ENCODE measurements around the gene OSBPL2.

Gene OSBPL2

DNA sequence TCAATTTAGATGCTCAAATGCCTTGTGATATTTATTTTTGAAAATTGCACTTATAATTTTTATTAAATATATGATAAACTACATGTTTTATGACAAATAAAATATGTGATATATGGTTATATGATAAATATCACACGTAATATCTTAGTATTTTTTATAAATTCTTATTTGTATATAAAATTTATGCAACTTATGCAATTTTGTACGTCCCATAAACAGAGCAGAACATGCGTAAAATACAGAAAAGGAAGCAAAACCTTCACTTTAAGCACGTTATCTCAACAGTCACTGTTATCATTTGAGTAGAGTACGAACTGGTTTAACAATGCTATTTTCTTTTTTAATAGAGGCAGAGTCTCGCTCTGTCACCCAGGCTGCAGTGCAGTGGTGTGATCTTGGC lies 48.8 kb downstream of the OSBPL2 start:
- no peak for DNase-seq

DNA sequence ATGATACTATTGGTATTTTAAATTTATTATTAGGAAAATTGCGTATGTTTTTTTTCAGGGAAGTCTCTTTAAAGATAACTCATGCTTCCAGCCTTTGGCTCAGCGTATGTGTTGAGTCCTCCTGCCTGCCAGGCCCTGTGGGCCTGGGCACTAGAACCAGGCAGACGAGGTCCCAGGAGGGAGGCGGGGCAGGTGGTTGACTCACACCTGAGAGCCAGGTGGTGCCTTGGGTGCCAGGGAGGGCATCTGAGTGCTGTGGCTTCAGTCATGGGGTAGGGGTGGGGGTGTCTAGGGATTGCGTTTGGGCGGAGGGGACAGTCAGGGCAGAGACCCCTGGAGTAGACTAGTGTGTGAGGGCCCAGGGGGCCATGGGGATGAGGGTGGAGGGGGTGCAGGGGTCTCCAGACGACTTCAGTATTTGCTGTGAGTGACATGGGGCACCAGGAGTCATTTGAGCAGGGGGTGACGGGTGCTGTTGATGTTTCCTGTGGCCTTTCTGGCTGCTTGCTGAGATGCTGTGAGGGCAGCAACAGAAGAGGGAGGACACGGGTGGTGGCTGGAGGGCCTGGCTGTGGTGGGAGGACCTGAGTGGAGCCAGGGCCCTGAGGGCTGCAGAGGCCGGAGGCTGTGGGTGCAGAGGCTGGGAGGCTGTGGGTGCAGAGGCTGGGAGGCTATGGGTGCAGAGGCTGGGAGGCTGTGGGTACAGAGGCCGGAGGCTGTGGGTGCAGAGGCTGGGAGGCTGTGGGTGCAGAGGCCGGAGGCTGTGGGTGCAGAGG lies 49.6 kb downstream of the OSBPL2 start:
- DNase-seq: no peak

DNA sequence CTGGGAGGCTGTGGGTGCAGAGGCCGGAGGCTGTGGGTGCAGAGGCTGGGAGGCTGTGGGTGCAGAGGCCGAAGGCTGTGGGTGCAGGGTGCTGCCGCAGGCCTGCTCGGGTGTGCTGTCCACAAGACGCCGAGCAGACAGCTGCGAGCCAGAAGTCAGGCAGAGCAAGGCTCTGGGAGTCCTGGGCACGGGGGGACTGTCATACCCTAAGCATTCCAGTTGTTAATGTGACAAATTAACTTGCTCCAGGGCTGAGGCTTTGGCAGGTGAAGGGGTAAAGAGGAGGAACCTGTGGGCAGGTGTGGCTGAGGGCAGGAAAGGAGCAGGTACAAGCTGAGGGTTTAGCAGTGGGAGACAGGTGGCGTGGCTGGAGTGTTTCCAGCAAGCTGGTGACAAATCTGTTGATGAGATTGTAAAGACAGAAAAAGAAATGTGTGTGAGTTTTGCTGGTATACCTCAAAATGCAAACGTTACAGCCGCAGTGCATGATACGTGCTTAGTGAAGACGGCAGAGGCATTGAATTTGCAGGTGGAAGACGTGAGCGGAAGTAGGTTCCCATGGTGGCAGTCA lies 50.3 kb downstream of the OSBPL2 start:
- DNase-seq: no peak

DNA sequence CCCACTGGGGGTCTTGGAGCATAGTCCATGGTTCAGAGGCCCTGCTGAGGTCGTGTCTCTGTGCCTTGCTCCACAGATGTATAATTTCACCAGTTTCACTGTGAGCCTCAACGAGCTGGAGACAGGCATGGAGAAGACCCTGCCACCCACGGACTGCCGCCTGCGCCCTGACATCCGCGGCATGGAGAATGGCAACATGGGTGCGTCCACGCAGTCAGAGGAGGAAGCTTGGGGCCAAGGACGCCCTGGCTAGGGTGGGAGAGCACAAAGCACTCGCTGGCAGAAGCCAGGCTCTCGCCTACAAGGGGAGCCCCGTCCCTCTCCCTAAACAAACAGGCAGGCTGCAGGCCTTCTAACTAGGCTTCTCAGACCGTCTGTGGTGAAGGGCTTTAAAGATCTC lies 50.8 kb downstream of the OSBPL2 start:
- DNase-seq: no peak

DNA sequence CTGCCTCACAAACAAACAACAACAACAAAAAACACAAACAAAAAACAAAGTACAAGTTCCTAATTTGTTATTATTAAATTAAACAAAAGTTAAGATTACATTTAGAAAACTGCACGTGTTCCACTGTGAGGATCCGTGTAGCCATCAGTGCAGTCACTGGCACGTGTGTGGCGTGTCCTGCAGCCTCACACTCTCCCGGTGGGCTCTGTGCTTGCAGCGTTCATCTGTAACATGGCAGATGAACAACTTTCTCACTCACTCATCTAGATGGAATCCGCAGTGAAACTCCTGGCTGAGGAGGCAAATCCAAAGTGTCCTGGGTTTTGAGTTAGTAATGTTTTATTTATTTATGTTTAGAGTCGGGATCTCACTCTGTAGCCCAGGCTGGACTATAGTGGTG lies 51.6 kb downstream of the OSBPL2 start:
- DNase-seq: no peak

DNA sequence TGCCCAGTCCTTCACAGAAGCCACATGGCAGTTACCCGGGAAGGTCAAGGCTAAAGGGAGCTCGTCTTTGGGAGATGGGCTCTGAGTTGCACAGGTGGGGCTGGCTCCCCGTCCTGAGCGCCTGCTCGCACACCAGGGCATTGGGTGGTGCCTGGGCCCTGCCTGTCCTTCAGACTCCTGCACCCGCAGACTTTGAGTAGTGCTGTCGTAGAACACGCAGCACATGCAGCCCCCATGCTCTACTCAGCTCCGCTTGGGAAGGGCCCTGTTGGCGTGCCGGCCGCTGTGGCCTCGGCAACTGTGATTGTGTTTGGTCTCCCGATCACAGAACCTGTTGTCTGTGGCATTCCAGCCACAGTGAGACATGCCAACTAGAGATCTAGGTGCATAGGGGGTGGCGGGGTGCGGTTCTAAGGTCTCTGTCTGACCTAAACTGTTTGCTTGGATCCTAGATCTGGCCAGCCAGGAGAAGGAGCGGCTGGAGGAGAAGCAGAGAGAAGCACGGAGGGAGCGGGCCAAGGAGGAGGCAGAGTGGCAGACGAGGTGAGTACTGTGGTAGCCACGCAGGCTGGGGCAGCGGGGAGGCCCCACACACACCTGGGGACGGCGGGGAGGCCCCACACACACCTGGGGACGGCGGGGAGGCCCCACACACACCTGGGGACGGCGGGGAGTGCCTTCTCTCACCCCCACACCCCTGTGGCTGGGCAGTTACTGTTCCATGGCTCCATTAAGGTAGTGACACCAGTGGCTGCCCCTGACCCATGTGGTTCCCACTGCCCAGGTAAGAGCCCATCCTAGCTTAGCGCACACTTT lies 53.1 kb downstream of the OSBPL2 start:
- no peak for DNase-seq

DNA sequence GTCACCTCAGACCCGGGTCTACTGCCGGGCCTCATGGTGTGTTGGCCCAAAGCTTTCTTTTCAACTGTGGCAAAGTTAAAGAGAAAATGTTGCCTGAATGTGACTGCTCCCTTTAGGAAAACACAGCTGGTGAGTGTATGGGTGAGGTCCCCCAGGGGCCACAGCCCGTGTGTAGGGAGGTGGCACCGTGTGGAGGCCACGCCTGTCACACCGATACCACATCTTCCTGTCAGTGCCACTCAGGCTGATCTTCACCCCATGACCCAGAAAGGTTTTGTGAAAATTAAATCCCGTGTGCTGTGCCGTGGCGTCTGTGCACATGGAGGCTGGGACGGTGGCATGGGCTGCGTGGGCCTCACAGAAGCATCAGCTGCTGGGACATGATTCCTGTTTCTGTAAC lies 53.8 kb downstream of the OSBPL2 start:
- DNase-seq: no peak

DNA sequence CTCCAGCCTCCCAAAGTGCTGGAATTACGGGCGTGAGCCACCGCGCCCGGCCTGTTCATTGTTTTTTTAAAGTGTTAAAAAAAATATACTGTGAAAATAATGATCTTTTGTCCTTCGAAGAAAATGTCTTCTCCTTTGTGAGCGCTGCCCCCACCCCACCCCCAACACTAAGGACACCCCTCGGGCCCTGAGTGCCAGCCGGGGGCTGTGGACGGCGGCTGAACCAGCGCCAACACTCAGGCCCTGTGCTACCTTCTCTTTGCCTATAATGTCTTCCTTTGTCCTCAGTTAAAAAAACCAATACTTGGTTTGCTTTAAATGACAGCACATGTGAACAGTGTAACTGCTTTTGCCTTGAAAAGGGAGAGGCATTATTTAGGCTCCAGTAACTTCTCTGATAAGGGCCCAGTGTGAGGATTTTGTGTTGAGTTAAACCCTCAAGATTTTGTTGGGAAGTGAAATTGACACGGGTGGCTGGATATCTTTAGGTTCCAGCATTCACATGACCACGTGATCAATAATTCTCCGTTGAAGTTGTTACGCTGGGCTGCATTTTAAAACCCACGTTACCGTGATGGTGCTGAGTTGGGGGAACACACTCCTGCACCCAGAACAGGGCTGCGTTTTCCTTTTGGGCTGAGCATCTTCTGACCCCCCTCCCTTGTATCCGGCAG lies 54.9 kb downstream of the OSBPL2 start:
- no peak for DNase-seq

DNA sequence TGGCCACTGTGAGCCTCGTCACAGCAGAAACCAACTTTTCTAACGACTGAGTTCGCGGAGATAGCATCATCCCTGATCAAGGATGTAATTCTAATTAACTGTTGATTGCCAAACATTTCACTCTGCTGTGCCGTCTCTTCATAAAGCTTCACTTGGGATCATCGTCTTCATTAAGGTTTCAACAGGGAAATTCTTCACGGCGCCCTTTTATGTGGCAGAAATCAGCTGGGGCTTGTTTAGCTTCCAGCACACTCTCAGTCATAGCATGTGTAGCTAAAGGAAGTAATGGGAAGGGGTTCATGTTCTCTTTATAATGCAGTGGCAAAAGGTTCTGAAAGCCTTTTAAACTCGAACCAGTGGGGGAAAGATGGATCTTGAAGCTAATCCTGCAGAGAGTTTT lies 55.6 kb downstream of the OSBPL2 start:
- no peak for DNase-seq

DNA sequence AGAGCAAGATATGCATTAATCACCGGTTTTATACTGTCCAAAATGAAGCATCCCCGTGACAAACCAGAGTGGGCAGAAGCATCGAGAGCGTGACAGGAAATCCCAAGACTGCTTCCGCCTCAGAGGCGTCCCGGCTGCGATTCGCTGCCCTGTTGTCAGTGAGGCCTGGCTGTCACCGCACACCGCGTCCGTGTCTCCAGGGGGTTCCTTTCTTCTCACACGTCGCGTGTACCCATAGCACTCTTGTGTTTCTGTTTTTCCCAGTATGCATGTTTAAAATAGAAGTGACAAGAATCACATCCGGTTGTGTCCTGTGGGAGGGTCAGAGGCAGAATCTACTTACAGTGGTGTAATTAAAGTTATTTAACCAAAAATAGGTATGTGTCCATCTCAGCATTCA lies 56.2 kb downstream of the OSBPL2 start:
- no peak for DNase-seq

DNA sequence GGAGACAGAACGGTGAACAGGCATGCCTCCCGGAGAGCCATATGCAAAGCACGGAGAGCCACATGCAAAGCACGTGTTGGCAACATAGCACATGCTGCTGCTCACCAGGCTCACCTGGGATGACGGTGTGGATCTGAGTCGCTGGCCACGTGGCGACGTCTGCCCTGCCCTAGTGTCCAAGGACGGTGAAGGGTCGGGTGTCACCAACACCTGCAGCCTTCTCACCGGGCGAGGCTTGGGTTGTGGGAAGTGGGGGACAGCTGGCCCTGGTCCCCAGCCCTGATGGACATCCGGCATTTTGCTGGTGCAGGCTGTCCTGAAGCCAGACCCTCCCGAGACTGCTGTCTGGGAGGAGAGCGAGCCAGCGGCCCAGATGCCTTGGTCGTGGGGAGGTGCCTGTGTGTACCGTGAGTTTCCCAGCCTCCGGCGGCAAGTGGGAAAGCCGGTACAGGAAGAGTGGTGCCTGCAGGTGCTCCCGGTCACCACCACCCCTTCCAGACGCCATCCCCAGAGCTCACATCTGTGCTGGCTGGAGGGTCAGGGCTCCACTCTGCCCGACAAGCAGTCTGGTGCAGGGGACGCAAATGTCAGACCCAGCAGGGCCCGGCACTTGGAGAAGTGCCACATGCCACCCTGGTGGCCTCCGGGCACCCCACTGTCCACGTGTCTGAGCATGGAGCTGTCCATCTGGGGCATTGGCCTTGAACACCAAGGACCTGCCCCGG lies 58.6 kb downstream of the OSBPL2 start:
- no peak for DNase-seq

DNA sequence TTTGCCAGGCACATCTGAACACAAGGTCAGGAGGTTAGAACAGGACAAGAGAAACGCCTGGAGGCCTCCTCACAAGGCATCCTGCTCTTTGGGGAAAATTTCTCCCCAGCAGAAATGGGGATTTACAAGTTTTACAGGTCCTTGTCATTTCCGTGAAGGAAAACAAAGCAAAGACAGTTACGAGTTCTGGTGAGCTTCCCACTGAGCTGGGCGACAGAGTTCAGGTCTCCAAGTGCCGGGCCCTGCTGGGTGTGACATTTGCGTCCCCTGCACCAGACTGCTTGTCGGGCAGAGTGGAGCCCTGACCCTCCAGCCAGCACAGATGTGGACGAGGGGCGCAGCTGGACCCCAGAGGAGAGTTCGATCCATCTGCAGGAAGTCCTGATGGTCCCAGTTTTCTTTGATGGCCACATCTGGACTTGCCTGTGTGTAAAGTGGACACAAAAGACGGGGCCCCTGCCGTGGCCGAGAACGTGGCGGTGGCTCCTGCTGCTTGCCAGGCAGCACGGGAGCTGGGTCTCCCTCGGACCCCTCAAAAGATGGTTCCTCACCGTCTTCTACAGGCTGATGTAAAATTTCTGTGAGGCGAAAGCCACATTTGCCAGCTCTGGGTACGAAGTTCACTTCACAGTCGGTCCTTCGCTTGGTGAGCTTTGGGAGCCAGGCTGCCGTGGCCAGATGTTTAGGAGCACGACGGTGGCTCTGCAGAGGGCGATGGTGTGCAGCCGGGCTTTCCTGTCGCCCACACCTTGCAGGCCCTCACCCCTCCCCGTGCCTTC lies 59.3 kb downstream of the OSBPL2 start:
- no peak for DNase-seq

DNA sequence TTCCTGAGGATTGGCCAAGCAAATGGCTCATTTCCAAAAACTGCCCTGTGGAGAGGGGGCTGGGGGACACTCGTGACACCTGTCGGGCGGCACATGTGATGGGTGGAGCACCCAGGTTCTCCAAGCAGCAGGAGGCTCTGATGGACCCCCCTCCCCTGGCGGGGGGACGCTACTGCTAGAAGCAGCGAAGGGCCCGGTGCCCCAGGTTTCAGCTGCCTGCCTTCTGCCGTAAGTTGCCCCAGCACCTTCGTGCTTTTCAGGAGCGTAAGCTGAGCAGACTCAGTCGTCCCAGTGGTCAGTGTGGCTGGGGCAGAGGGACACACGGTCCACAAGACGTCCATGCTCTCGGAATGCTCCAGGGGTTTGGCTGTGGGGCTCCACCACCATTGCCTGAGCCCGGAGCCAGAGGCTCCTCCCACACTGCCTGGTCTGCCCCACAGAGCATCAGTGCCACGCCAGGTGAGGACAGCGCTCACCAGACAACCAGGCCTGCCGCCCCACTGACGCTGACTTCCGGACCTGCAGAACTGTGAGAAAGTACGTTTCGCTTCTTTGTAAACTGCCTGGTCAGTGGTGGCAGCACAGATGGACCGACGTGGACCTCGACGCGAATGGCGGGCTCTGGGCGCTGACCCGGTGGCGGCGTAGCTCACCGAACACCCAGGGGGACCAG lies 60.4 kb downstream of the OSBPL2 start:
- no peak for DNase-seq

DNA sequence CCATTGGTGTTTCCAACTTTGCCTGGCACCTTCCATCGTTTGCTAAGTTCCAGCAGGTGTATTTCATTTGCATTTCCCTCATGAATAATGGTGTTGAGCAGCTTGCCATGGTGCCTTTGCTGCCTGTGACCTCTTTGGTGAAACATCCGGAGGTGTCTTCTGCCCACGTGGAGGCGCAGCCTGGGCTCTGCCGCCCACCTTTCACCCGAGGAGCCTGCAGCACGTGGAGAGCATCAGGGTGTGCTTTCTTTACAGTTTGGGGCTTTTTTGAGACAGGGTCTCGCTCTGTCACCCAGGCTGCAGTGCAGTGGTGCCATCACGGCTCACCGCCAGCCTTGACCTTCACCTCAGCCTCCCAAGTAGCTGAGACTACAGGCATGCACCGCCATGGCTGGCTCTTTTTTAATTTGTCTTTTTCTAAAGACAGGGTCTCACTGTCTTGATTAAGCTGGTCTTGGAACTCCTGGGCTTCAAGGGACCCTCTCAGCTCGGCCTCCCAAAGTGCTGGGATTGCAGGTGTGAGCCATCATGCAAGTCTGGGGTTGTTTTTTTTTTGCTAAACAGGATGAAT lies 61.4 kb downstream of the OSBPL2 start:
- no peak for DNase-seq

DNA sequence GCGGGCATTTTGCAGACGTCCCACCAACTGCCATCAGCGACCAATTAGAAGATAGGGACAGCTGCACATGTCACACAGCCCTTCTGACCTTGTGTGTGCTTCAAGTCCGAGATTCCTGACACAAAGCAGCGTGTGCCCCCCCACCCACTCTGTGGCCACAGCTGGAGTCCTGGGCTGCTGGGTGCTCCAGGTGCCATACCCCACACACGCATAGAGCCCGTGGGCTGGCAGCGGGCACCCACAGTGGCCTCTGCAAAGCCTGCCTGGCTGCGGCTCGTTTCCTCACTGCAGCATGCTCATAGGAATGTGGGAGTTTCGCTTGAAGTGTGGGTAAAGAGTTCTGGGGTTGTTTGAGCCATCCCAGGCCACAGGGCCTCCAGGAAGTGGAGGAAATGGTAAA lies 62.0 kb downstream of the OSBPL2 start:
- DNase-seq: no peak

DNA sequence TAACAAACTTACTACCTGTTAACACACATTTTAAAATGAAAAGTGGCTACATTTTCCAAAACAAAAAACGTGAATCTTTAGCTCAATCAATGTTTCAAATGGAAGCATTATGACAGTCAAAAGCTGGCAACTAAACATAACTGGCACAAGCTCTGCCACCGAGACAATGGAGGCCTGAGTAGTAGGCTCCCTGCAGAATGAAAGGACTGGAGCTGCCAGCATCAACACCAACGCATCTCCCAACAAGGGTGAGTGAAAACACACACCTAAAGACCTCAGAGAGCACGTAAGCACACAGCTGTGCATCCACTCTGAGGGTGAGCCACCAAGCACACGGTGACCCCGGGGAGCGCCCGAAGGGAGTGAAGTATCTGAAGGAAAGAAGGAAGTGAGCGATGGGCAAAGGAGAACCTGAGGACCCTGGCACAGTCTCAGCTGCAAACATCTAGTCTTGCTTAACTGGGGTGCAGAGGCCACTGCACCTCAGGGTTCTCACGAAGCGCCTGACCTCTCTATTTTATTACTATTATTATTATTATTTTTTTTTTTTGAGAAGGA lies 62.9 kb downstream of the OSBPL2 start:
- DNase-seq: no peak

DNA sequence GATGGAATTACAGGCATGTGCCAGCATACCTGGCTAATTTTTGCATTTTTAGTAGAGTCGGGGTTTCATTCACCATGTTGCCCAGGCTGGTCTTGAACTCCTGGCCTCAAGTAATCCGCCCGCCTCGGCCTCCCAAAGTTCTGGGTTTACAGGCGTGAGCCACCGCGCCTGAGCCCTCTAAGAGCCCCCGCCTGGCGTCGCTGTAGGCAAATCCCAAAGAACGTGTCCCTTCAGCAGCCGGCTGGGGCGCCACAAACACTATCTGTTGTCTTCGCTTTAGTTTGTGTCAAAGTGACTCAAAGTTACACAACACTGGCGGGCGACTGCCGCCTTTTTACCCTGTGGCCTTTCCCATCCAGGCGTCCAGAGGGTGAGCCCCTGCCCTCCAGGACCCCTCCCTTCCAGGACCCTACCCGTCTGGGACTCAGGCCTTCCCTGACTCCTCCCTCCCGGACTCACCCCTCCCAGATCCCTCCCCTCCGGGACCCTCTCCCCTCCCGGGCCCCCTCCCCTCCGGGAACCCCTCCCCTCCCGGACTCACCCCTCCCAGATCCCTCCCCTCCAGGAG lies 63.5 kb downstream of the OSBPL2 start:
- DNase-seq: peak; percentile 75

DNA sequence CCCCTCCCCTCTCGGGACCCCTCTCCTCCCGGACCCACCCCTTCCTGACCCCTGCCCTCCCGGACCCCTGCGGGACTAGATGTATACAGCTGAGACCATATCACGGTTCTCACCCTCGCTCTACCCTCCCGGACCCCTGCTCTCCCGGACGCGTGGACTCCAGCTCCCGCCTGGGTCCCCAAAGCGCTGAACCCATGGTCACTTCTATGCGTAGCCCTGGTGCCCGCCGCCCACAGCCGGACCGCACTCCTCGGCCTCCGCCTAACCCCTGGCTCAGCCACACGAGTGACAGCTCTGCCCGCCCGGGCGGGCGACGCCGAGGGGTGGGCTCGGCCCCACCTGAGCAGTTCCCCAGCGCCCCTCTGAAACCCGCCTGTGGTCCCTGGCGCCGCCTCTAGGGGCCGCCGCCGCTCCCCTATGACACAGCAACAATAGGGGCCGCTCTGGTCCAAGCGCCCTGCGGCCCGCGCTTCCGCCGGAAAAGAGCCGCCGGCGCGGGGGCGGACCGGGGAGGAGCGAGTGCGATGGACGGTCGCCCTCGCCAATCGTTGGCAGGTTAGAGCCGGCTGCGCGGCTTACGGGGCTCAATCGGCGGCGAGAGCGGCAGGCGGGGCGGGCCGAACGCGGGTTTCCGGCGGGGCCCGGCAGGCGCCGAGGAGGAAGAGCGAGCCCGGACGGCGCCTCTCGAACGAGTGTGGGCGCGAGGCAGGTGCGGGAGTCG lies 64.2 kb downstream of the OSBPL2 start, which contains the start of gene ADRM1:
Gene ADRM1 (plus strand): TSS at position 657 of the 721 bp plus-strand sequence. CDS start 572 bp downstream, outside the sequence.
- peak; percentile 95 for DNase-seq

DNA sequence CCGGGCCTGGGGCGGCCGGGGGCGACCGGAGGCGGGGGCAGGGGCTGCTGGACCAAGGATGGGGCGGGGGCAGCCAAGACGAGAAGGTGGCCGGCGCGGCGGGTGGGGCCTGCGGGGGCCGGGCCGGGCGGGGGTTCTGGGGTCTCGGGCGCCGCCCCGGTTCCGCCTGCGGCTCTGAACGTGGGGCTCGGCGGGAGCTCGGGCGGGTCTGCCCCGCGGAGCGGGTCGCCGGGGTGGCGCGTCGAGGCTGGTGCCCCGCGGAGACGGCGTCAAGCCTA lies 64.7 kb downstream of the OSBPL2 start:
- DNase-seq: no peak

Data from activated CD4-positive, alpha-beta T cell treated with anti-CD3 and anti-CD28 coated beads for 1 hour (primary cell).